Measurements from ENCODE around the gene PCSK6.

DNA sequence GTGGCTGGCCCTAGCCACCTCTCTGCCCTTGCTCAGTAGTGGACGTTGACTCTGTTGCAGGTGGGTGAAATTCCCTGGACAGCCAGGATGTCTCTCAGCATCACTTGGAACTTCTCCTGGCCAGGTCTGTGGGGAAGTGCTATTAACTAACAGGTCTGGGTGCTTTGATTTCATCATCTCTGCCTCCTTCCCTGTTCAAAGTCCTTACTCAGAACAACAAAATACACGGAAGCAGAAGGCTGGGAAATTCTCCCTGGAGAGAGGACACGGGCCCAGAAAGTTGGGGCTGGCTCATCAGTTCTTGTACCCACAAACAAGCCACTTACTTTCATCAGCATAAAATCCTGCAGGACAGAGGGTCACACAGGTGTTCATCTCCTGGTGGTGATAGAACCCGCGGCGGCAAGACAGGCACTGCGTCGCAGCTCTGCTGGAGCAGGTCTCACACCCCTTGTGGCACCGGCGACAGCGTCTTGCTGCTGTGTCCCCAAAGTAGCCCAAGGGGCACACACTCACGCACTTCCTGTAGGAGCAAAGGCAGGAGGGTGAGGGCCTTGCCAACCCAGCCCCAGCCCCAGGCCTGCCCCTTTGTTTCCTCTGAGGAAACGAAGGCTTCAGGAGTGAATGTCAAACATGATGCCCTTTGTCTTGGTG, 164.9 kb downstream of the PCSK6 start:
- TF ChIP-seq, protein P1, sequence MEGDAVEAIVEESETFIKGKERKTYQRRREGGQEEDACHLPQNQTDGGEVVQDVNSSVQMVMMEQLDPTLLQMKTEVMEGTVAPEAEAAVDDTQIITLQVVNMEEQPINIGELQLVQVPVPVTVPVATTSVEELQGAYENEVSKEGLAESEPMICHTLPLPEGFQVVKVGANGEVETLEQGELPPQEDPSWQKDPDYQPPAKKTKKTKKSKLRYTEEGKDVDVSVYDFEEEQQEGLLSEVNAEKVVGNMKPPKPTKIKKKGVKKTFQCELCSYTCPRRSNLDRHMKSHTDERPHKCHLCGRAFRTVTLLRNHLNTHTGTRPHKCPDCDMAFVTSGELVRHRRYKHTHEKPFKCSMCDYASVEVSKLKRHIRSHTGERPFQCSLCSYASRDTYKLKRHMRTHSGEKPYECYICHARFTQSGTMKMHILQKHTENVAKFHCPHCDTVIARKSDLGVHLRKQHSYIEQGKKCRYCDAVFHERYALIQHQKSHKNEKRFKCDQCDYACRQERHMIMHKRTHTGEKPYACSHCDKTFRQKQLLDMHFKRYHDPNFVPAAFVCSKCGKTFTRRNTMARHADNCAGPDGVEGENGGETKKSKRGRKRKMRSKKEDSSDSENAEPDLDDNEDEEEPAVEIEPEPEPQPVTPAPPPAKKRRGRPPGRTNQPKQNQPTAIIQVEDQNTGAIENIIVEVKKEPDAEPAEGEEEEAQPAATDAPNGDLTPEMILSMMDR (IDR thresholded peaks at IDR 0.05): no peak
- no peak for TF ChIP-seq POLR2A (IDR thresholded peaks at IDR 0.05)
- TF ChIP-seq EP300 (IDR thresholded peaks at IDR 0.05): no peak
